Measurements from ENCODE around the gene OR2B3.
"Not testable (repeated sequence)": the region's sequence is repeated elsewhere in the genome, so short reads cannot be mapped to it uniquely, and the experiment has no call there.

Gene OR2B3, protein sequence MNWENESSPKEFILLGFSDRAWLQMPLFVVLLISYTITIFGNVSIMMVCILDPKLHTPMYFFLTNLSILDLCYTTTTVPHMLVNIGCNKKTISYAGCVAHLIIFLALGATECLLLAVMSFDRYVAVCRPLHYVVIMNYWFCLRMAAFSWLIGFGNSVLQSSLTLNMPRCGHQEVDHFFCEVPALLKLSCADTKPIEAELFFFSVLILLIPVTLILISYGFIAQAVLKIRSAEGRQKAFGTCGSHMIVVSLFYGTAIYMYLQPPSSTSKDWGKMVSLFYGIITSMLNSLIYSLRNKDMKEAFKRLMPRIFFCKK

DNA sequence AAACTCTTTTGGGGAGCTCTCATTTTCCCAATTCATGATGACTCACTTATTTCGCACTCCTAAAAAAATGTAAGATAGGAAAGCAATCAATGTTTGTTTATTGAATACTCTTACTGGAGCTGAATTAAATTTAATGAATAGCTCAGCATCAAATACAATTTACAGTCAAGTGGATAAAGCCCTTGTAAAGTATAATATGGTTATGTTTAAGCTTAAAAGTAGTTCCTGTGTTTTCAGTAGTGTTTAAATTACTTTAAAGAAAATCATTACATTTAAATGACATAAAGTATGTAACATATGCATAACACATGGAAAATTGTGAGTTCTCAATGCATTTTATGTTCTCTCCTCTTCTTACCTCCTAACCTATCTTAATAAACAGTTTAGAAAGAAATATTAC, at the start of gene OR2B3:
TSS of gene OR2B3 (minus strand) at position 101 of the 400 bp plus-strand sequence. CDS start at position 36, 65 bp downstream.
- DNase-seq = no peak

DNA sequence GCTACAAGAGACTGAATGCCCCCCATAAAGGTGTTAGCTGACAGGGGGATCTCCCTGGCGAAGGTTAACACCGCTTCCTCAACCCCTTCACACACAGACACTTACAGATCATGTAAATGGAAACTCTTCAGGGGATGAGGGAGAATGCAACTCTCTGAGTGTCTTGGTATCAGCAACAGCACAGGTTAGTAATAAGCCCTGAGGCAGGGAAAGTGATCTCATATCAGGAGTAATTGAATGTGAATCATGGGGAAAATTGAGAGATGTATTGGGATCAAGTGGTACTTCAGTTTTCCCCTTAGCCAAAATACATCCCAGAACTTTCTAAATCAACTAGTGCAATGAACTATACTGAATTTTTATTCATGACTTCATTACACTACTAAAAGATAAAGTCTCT, 44.6 kb upstream of the OR2B3 start:
- DNase-seq = no peak

DNA sequence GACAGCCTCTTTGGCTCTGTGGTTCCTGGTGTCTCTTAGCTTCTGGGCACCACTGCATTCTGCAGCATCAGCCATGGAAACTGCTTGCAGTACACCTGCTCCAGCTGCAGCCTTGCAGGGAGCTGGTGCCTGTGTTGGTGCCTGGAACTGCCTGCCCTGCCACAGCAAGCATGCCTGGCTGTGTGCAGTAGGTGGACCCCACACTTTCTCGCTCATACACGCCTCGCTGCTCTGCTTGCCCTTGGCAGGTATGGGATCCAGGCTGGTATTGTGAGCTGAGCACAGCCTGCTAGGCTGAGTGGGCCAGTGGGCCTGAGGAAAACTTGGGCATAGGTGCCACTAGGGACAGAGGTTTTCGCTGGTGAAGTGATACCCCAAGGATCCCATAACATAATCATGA, 43.5 kb upstream of the OR2B3 start:
- DNase-seq = no peak

GRCh38 chr6:29129326-29130012, 42.4 kb upstream of the OR2B3 start:
- no peak for DNase-seq

- DNase-seq = not testable (repeated sequence)
Measured at GRCh38 chr6:29114964-29115363, 27.9 kb upstream of the OR2B3 start.

DNA sequence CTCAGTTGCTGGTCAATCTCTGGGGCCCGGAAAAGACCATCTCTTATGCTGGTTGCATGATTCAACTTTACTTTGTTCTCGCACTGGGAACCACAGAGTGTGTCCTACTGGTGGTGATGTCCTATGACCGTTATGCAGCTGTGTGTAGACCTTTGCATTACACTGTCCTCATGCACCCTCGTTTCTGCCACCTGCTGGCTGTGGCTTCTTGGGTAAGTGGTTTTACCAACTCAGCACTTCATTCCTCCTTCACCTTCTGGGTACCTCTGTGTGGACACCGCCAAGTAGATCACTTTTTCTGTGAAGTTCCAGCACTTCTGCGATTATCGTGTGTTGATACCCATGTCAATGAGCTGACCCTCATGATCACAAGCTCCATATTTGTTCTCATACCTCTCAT, 25.0 kb upstream of the OR2B3 start:
- DNase-seq = no peak

DNA sequence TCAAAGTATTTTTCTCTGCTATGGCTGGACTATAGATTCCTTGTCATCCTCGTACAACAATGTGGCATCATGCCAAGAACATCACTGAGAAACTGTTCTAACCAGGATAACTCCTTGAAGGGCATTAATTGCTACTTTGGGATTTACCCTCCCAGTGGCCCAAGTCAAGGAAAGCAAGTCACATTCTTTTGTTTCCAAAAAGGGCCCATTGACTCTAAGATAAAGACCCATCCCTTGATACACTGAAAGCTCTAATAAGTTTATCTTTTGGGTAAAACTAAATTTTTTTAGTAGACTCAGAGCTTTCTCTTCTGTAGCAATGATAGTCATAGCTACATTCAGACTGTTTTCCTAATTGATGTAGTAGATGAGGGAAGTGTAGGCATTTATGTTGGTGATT, 20.6 kb upstream of the OR2B3 start, which contains the start of gene OR2J3:
TSS of gene OR2J3 (plus strand) at position 301 of the 400 bp plus-strand sequence. CDS start 3,833 bp downstream, outside the sequence.
- DNase-seq = no peak

- DNase-seq = no peak
Measured at GRCh38 chr6:29099190-29099589, 12.1 kb upstream of the OR2B3 start, which contains the start of gene OR2J1. Gene OR2J1 (plus strand): TSS chr6:29099490. CDS start chr6:29100943, 1,453 bp downstream.

DNA sequence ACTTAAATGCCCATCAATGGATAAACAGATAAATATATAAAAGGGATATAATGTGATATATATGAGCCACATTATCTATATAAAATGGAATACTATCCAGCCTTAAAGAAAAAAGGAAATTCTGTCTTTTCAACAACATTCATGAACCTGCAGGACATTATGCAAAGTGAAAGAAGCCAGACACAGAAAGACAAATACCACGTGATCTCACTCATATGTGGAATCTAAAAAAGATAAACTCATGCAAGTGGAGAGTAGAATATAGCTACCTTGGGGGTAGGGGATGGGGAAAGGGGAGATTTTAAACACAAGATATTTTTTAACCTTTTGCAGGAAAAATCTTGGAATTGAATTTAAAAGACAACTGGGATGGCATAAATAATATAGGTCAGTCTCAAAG, 10.7 kb upstream of the OR2B3 start:
- no peak for DNase-seq

DNA sequence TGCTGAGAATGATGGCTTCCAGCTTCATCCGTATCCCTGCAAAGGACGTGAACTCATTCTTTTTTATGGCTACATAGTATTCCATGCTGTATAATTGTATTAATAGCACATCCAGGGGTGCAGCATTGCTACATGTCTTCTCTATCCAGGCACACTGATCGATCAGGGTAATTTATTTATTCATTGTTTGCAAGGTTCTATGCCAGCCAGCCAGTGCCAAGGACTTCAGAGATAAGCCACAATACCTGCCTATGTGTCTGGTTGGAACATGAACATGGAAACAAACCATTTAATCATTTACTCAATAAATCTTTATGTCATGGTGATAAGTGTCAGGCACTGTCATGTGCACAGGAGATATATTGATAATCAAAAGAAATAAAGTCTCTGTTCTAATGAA, 5.8 kb upstream of the OR2B3 start:
- no peak for DNase-seq

DNA sequence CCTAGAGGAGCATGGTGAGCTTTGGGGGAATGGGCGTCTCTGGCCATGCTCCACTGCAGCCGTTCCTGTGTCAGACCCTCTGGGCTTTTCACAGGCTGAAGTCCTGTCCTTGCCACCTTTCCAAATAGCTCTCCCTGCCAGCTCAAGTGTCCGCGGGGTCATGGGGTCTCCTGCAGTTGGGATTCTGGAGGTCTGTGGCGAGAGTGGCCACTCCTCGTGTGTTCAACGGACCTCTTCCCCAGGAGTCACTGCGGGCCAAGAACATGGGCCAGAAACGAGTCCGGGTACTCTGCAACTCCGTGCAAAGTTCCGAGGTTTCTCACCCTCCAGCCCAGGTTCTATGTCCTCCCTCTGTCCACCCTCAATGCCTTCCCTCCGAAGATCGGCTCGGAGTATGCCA, 4.7 kb downstream of the OR2B3 start:
- DNase-seq = no peak

DNA sequence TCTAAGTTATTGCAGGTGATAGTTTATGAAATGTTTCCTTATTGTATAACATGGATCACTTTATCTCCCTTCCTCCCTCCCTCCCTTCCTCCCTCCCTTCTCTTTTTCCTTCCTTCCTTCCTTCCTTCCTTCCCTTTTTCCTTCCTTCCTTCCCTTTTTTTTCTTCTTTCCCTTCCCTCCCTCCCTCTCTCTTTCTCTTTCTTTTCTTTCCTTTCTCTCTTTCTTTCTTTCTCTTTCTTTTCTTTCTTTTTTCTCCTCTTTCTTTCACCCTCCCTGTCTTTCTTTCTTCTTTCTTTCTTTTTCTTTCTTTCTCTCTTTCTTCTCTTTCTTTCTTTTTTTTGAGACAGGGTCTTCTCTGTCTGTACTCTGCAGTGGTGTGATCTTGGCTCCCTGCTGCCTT, 5.8 kb downstream of the OR2B3 start:
- DNase-seq = no peak

- no peak for DNase-seq
Measured at GRCh38 chr6:29079203-29079602, 7.9 kb downstream of the OR2B3 start.

DNA sequence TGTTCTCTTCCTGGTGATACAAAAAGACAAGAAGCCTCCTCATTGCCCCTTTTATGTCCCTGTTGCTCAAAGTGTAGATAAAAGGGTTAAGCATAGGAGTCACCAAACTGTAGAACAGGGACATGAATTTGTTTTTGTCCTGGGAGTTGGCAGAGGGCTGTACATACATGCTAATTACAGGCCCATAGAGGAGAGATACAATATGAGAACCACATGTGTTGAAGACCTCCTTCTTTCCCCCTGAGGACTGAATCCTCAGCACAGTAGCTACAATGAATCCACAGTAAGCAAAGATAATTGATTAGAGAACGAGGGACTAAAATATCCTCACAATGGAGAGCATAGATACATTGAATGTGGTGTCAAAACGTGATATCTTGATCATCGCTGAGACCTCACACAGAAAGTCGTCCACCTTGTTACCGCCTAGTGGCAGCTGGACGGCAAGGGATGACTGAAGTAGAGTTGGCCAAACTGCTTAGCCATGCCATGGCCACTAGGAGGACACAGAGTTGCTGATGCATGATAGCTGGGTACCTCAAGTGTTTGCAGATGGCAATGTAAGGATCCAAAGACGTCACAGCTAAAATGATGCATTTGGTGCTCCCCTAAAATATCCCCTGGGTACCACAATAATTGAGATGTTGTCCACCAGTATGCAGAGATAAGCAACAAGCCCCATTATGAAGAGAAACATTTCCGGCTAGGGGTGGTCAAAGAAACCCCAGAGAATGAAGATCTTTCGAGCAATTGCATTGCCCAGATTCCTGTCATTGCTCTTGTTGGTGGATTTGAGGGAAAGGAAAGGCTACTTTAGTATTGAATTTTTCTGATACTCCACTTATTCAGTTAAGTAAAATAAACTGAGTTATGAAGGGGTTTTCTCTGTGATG, 15.0 kb downstream of the OR2B3 start:
- no peak for DNase-seq

DNA sequence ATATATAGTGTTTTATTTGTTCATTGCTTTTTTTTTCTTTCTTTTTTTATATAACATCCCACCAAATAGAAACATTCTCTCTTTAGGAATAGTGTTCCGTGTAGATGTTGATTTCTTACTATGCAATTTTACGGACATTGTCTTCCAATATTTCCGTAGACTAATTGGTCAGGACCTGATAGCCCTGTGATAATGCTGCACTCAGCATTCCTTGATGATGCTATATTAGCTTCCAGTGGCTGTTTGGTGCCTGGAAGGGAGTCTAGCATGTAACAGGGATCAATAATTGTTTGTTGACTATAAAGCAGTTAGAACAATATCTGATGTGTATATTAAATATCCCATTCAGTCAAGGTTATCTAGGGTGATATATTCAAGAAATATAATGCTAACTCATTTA, 35.4 kb downstream of the OR2B3 start:
- DNase-seq = no peak

GRCh38 chr6:29045075-29045474, 42.0 kb downstream of the OR2B3 start, which contains the start of gene OR2W1:
Gene OR2W1 (minus strand): TSS chr6:29045175. CDS start chr6:29045175, 0 bp downstream.
- DNase-seq = no peak
